ENCODE results near the gene RAPH1. TPM values are rescaled to one million over a fixed set of nuclear protein-coding genes. Genes with fewer than 3 reads are reported as not detected.
"Not testable (repeated sequence)": the region's sequence is repeated elsewhere in the genome, so short reads cannot be mapped to it uniquely, and the experiment has no call there.

RAPH1 gene
- total RNA-seq, 1 donor from 2014 or later, result 35.3 TPM

DNA sequence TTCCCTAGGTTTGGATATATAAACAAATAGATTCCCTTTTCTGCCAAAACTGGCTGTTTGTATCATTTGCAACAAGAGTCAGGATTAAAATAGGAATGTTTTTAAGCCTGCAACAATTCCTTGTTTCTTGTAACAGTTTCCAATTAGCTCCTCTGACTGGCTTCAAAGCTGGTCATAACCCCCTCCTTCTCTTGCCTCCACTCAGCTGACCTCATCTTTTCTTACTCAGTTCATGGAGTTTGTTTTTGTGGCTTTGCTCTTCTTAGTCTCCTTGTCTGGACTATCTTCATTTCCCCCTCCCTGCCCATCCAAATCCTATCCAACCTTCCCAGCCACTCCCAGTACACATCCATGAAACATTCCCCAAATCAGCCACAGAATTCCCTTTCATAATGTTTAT is 14.3 kb upstream of the RAPH1 start:
- no peak for DNase-seq (ENCODE audit: low read depth in 2 of 2)

GRCh38 chr2:203548887-203549286 is 13.8 kb upstream of the RAPH1 start:
- no peak for DNase-seq (ENCODE audit: low read depth in 2 of 2)

- no peak for DNase-seq (ENCODE audit: low read depth in 2 of 2)
These were observed 12.3 kb upstream of the RAPH1 start for GRCh38 chr2:203547356-203547755.

- no peak for DNase-seq (ENCODE audit: low read depth in 2 of 2)
These were observed 9.3 kb upstream of the RAPH1 start for GRCh38 chr2:203544402-203544801.

DNA sequence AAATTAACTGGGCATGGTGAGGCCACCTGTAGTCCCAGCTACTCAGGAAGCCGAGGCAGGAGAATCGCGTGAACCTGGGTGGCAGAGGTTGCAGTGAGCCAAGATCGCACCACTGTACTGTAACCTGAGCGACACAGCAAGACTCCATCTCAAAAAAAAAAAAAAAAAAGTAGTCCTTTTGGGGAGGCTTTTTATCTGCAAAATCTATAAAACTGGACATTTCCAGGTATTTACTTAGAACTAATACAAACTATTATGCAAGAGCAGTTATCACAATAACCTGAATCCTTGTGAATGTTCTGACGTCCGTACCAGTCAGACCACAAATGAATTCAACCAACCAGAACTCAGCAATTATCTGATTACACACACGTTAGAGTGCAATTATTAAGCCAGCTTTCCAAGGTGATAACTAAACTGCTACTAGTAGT is 8.8 kb upstream of the RAPH1 start:
- DNase-seq (ENCODE audit: low read depth in 2 of 2), result no peak

DNA sequence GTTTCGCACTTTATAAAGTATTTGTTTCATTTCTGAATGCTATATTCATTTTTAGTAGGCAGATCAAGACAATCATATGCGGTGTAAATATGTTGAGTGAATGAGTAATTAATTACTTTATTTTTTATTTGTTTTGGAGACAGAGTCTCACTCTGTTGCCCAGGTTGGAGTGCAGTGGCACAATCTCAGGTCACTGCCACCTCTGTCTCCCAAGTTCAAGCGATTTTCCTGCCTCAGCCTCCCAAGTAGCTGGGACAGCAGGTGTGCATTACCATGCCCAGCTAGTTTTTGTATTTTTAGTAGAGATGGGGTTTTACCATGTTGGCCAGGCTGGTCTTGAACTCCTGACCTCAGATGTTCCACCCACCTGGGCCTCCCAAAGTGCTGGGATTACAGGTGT is 5.5 kb upstream of the RAPH1 start:
- not testable (repeated sequence) for DNase-seq (ENCODE audit: low read depth in 2 of 2)

DNA sequence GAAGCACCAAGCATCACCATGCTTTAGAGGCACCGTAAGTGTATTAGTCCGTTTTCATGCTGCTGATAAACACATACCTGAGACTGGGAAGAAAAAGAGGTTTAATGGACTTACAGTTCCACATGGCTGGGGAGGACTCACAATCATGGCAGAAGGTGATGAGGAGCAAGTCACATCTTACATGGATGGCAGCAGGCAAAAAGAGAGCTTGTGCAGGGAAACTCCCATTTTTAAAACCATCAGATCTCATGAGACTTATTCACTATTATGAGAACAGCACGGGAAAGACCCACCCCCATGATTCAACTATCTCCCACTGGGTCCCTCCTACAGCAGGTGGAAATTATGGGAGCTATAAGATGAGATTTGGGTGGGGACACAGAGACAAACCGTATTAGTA is 3.1 kb upstream of the RAPH1 start:
- DNase-seq (ENCODE audit: low read depth in 2 of 2), result not testable (repeated sequence)

GRCh38 chr2:203536586-203536951 is 1.5 kb upstream of the RAPH1 start:
- not testable (repeated sequence) for DNase-seq (ENCODE audit: low read depth in 2 of 2)

GRCh38 chr2:203535784-203536585 is 884 bp upstream of the RAPH1 start:
- DNase-seq (ENCODE audit: low read depth in 2 of 2), result no peak

GRCh38 chr2:203534621-203535077 is 452 bp downstream of the RAPH1 start:
- no peak for DNase-seq (ENCODE audit: low read depth in 2 of 2)

GRCh38 chr2:203533676-203534591 is 1.2 kb downstream of the RAPH1 start:
- DNase-seq (ENCODE audit: low read depth in 2 of 2), result peak in 1 of 2 donors; percentile 20

- DNase-seq (ENCODE audit: low read depth in 2 of 2), result peak in 1 of 2 donors; percentile 18
These were observed 2.0 kb downstream of the RAPH1 start for GRCh38 chr2:203532957-203533658.

DNA sequence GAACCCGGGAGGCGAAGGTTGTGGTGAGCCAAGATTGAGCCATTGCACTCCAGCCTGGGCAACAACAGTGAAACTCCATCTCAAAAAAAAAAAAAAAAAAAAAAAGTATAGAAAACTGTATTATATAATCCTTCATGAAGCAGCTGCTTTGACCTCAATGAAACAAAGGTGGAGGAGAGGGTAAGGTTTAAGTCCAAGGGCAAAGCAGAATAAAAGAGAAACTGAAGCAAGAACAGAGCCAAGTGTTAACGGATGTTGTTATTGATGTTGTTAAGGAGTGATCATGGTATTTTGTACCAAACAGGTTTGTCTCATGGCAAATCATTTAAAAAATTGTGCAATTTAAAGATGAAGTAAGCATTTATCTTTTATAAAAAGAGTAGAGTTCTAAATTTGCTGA is 7.4 kb downstream of the RAPH1 start:
- no peak for DNase-seq (ENCODE audit: low read depth in 2 of 2)

DNA sequence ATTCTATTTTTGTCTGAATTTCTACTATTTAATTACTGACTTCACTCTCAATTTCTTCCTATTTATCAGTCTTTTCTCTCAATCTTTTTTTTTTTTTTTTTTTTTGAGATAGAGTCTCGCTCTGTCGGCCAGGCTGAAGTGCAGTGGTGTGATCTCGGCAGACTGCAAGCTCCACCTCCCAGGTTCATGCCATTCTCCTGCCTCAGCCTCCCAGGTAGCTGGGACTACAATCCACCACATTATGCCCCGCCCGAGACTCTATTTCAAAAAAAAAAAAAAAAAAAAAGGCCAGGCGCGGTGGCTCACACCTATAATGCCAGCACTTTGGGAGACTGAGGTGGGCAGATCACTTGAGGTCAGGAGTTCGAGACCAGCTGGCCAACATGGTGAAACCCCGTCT is 21.8 kb downstream of the RAPH1 start:
- DNase-seq (ENCODE audit: low read depth in 2 of 2), result not testable (repeated sequence)

- no peak for DNase-seq (ENCODE audit: low read depth in 2 of 2)
These were observed 24.2 kb downstream of the RAPH1 start for GRCh38 chr2:203510941-203511305.

GRCh38 chr2:203510256-203510940 is 24.7 kb downstream of the RAPH1 start:
- DNase-seq (ENCODE audit: low read depth in 2 of 2), result no peak

DNA sequence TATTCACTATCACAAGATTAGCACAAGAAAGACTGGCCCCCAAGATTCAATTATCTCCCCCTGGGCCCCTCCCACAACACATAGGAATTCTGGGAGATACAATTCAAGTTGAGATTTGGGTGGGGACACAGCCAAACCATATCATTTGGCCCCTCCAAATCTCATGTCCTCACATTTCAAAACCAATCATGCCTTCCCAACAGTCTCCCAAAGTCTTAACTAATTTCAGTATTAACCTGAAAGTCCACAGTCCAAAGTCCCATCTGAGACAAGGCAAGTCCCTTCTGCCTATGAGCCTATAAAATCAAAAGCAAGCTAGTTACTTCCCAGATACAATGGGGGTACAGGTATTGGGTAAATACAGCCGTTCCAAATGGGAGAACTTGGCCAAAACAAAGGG is 31.6 kb downstream of the RAPH1 start:
- not testable (repeated sequence) for DNase-seq (ENCODE audit: low read depth in 2 of 2)

GRCh38 chr2:203501873-203502272 is 33.2 kb downstream of the RAPH1 start:
- no peak for DNase-seq (ENCODE audit: low read depth in 2 of 2)

DNA sequence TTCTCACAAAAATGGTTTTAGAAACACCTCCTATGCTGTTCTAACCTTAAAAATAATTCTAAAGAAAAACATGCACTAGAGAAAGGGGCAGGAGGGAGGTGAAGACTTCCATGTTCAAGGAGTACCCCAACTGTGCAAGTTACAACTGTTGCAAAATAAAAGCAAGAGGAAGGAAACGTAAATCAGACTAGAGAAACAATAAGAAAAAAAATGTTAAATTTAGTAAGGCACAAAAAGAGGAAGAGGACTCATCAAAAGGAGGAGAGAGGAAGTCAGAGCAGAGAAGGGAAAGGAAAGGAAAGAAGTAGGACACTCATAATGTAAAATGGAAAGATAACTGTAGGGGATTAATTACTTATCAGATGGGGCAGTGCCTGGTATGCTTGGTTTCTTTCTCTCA is 34.1 kb downstream of the RAPH1 start:
- DNase-seq (ENCODE audit: low read depth in 2 of 2), result peak in 1 of 2 donors; percentile 11

DNA sequence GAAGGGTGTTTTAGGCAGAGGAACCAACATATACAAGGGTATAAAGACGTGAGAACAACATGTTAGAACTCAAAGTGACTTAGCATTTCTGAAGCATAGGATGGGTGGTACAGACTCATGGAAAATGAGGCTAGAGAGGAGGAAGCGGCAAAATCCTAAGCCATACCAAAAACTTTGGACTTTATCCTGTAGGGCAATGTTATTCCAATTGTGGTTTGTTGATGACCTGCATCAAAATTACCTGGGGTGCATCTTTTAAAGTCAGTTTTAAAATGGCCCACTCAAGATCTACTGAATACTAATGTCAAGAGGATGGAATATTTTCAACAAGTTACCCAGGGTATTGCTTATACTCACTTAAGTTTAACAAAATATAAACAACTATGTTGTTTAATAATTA is 34.8 kb downstream of the RAPH1 start:
- no peak for DNase-seq (ENCODE audit: low read depth in 2 of 2)

- peak; percentile 70 to 84 for DNase-seq (ENCODE audit: low read depth in 2 of 2)
These were observed 36.9 kb downstream of the RAPH1 start for GRCh38 chr2:203498161-203498560.
